SK-N-SH treated with all-trans-retinoic acid at 6 μM for 48 hours (cell line): ENCODE data around the gene TRIM24.

Experiments
- ARNTL ChIP-seq: fragments of 450-650 bp; formaldehyde crosslinking; IDR thresholded peaks from 2 replicates; pipeline ENCODE4 v1.5.0; 2020; ENCODE audit warnings: low read depth, mild to moderate bottlenecking, moderate library complexity, borderline replicate concordance
- CREB5 ChIP-seq: fragments of 250-450 bp; sonication (Bioruptor Pico); IDR thresholded peaks from 2 replicates; pipeline ENCODE4 v1.5.1; 2020; ENCODE audit warnings: low read depth, mild to moderate bottlenecking, moderate library complexity
- GLIS3 ChIP-seq: fragments of 250-450 bp; sonication (Bioruptor Pico); IDR thresholded peaks from 2 replicates; pipeline ENCODE4 v1.5.0; 2020; ENCODE audit warnings: mild to moderate bottlenecking, moderate library complexity
- OSR1 ChIP-seq: fragments of 250-450 bp; sonication (Bioruptor Pico); IDR thresholded peaks from 2 replicates; pipeline ENCODE4 v1.8.0; 2022; ENCODE audit warnings: moderate library complexity, mild to moderate bottlenecking, inconsistent platforms
- PATZ1 ChIP-seq: fragments of 250-450 bp; sonication (Bioruptor Pico); IDR thresholded peaks from 2 replicates; pipeline ENCODE4 v1.8.0; 2020; ENCODE audit warnings: mild to moderate bottlenecking, moderate library complexity, borderline replicate concordance
- SNAI2 ChIP-seq: fragments of 250-450 bp; sonication (Bioruptor Pico); IDR thresholded peaks from 2 replicates; pipeline ENCODE4 v1.5.0; 2020; ENCODE audit warnings: mild to moderate bottlenecking, moderate library complexity
- TCF4 ChIP-seq: fragments of 250-450 bp; sonication (Bioruptor Pico); IDR thresholded peaks from 2 replicates; pipeline ENCODE4 v1.8.0; 2021; ENCODE audit warnings: mild to moderate bottlenecking, moderate library complexity, borderline replicate concordance
- TOX ChIP-seq: fragments of 250-450 bp; sonication (Bioruptor Pico); IDR thresholded peaks from 2 replicates; pipeline ENCODE4 v1.8.0; 2021; ENCODE audit warnings: mild to moderate bottlenecking, moderate library complexity, borderline replicate concordance
- TSHZ2 ChIP-seq: fragments of 250-450 bp; sonication (Bioruptor Pico); IDR thresholded peaks from 2 replicates; pipeline ENCODE4 v1.5.0; 2020; ENCODE audit warnings: mild to moderate bottlenecking, moderate library complexity
- ZC3H10 ChIP-seq: fragments of 250-450 bp; sonication (Bioruptor Pico); IDR thresholded peaks from 2 replicates; pipeline ENCODE4 v1.5.1; 2021; ENCODE audit warnings: mild to moderate bottlenecking, moderate library complexity
- ZFP3 ChIP-seq: fragments of 250-450 bp; sonication (Bioruptor Pico); IDR thresholded peaks from 2 replicates; pipeline ENCODE4 v1.5.0; 2020; ENCODE audit warnings: mild to moderate bottlenecking, moderate library complexity
- ZFP30 ChIP-seq: fragments of 450-650 bp; formaldehyde crosslinking; IDR thresholded peaks from 2 replicates; pipeline ENCODE4 v1.5.0; 2022; ENCODE audit warnings: mild to moderate bottlenecking, moderate library complexity
- ZNF8 ChIP-seq: fragments of 450-650 bp; formaldehyde crosslinking; IDR thresholded peaks from 2 replicates; pipeline ENCODE4 v1.5.0; 2020; ENCODE audit warnings: mild to moderate bottlenecking, moderate library complexity
- TF ChIP-seq, protein P1 (sequence below): fragments of 250-450 bp; sonication (Bioruptor Pico); IDR thresholded peaks from 2 replicates; pipeline ENCODE4 v1.5.1; 2021; ENCODE audit warnings: mild to moderate bottlenecking, moderate library complexity

- TF ChIP-seq SNAI2 (CRISPR knock-in tag) = no peak
- no peak for TF ChIP-seq ZNF8 (CRISPR knock-in tag)
- TF ChIP-seq ZFP3 (CRISPR knock-in tag) = no peak
- TF ChIP-seq ZFP30 (CRISPR knock-in tag) = no peak
- TF ChIP-seq, protein P1, sequence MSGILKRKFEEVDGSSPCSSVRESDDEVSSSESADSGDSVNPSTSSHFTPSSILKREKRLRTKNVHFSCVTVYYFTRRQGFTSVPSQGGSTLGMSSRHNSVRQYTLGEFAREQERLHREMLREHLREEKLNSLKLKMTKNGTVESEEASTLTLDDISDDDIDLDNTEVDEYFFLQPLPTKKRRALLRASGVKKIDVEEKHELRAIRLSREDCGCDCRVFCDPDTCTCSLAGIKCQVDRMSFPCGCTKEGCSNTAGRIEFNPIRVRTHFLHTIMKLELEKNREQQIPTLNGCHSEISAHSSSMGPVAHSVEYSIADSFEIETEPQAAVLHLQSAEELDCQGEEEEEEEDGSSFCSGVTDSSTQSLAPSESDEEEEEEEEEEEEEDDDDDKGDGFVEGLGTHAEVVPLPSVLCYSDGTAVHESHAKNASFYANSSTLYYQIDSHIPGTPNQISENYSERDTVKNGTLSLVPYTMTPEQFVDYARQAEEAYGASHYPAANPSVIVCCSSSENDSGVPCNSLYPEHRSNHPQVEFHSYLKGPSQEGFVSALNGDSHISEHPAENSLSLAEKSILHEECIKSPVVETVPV (CRISPR knock-in tag) = no peak
- TF ChIP-seq OSR1 (CRISPR knock-in tag) = no peak
- TF ChIP-seq TSHZ2 (CRISPR knock-in tag) = no peak
- no peak for TF ChIP-seq PATZ1
- no peak for TF ChIP-seq CREB5 (CRISPR knock-in tag)
- TF ChIP-seq ARNTL (CRISPR knock-in tag) = no peak
- TF ChIP-seq TOX (CRISPR knock-in tag) = no peak
- TF ChIP-seq ZC3H10 (CRISPR knock-in tag) = no peak
- TF ChIP-seq TCF4 = no peak
- TF ChIP-seq GLIS3 (CRISPR knock-in tag) = no peak
These were observed 105.0 kb downstream of the TRIM24 start for GRCh38 chr7:138565071-138565450.
